Transverse colon (tissue), 3 donors: ENCODE results near the gene HOXA13.

Experiments used
- CTCF ChIP-seq, 5 experiments: fragments of 200-600 bp in 3 of 5; fragments of 450-650 bp in 2 of 5; sonication (generic) in 3 of 5; IDR thresholded peaks; 1 replicate in 2 of 5; 2 replicates in 3 of 5; pipeline ENCODE4 v1.5.1; 2016 to 2017; ENCODE audit warnings: antibody characterized with exemption in 5 of 5, inconsistent platforms in 3 of 5, mild to moderate bottlenecking in 2 of 5, moderate library complexity in 1 of 5
- EP300 ChIP-seq: sonication (generic); formaldehyde crosslinking; IDR thresholded peaks from one replicate; pipeline ENCODE4 v1.6.1; 2017; ENCODE audit warnings: antibody characterized with exemption, low read depth

- TF ChIP-seq EP300, result no peak
- peak in 1 of 5 experiments; percentile 4 for TF ChIP-seq CTCF (IDR thresholded peaks at IDR 0.05)
Observed at GRCh38 chr7:27176524-27176845, 23.4 kb downstream of the HOXA13 start.
